Measurements from ENCODE around the gene PANK4. TPM values are rescaled to one million over a fixed set of nuclear protein-coding genes. Genes with fewer than 3 reads are reported as not detected.

The PANK4 gene
- total RNA-seq, 1 experiment from 2014 or later = 32.2 TPM

DNA sequence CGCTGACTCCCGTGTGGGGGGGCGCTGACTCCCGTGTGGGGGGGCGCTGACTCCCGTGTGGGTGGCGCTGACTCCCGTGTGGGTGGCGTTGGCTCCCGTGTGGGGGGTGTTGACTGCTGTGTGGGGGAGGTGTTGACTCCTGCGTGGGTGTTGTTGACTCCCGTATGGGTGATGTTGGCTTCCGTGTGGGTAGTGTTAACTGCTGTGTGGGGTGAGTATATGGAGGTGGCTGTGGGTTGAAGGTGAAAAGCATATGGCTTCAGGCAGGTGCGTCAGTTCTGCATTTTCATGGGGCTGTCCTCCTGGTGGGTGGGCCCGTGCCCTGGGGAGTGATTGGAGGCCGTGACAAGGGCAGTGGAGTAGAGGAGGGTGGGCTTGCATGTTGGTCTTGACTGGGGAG is 42.4 kb downstream of the PANK4 start:
- no peak overlapping the region for H2AFZ ChIP-seq (ENCODE audit: low read length)
- no peaks in the 10 kb centered on the region for H3K4me1 ChIP-seq (ENCODE audit: insufficient read depth, low read length)
- H3K79me1 ChIP-seq (ENCODE audit: insufficient read depth, low read depth, low read length, poor library complexity, severe bottlenecking) = no peaks in the 10 kb centered on the region
- no peak overlapping the region for H3K27ac ChIP-seq (ENCODE audit: insufficient read length, low read depth, low read length)
- H2AK5ac ChIP-seq (ENCODE audit: insufficient read length, low read length) = no peak overlapping the region
- no peaks in the 10 kb centered on the region for H3K79me2 ChIP-seq (ENCODE audit: insufficient read depth, low read length)
- TF ChIP-seq, protein P1, sequence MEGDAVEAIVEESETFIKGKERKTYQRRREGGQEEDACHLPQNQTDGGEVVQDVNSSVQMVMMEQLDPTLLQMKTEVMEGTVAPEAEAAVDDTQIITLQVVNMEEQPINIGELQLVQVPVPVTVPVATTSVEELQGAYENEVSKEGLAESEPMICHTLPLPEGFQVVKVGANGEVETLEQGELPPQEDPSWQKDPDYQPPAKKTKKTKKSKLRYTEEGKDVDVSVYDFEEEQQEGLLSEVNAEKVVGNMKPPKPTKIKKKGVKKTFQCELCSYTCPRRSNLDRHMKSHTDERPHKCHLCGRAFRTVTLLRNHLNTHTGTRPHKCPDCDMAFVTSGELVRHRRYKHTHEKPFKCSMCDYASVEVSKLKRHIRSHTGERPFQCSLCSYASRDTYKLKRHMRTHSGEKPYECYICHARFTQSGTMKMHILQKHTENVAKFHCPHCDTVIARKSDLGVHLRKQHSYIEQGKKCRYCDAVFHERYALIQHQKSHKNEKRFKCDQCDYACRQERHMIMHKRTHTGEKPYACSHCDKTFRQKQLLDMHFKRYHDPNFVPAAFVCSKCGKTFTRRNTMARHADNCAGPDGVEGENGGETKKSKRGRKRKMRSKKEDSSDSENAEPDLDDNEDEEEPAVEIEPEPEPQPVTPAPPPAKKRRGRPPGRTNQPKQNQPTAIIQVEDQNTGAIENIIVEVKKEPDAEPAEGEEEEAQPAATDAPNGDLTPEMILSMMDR (conservative IDR thresholded peaks at IDR 0.05) = no peak
- no peaks in the 10 kb centered on the region for H3K27me3 ChIP-seq (ENCODE audit: insufficient read depth, low read length)
- H3K4ac ChIP-seq (ENCODE audit: low read depth, low read length) = no peak overlapping the region
- H2BK15ac ChIP-seq (ENCODE audit: low read depth, low read length) = no peak overlapping the region
- no peak overlapping the region for H4K5ac ChIP-seq (ENCODE audit: insufficient read length, low read depth, low read length)
- no peaks in the 10 kb centered on the region for H4K20me1 ChIP-seq (ENCODE audit: control insufficient read depth, insufficient read depth, insufficient read length)
- H3K4me3 Mint-ChIP-seq = peak overlapping the region in 1 of 2 experiments; percentile 12; a peak in 1 of 5 replicates
- H3K18ac ChIP-seq (ENCODE audit: insufficient read length, low read depth, low read length) = no peak overlapping the region
- no peak overlapping the region for H3K9ac ChIP-seq (ENCODE audit: extremely low read depth, insufficient read length, low read length)
- H3K56ac ChIP-seq (ENCODE audit: insufficient read length, low read depth, low read length) = no peak overlapping the region
- no peak overlapping the region for H4K91ac ChIP-seq (ENCODE audit: insufficient read length, low read depth, low read length)
- no peak overlapping the region for H3K23ac ChIP-seq (ENCODE audit: insufficient read length, low read depth, low read length)
- H3K27me3 Mint-ChIP-seq (ENCODE audit: low read depth) = peaks cover 23% of the 10 kb centered on the region
- H3K27ac Mint-ChIP-seq = no peak overlapping the region
- no peaks in the 10 kb centered on the region for H3K23me2 ChIP-seq (ENCODE audit: insufficient read length, low read depth, low read length, poor library complexity, severe bottlenecking)
- peaks cover 11 to 12% of the 10 kb centered on the region in 2 experiments for H3K9me3 Mint-ChIP-seq
- H2BK120ac ChIP-seq (ENCODE audit: low read depth, low read length, poor library complexity, severe bottlenecking) = no peak overlapping the region
- no peak overlapping the region for H2BK12ac ChIP-seq (ENCODE audit: insufficient read length, low read depth, low read length)
- no peak for DNase-seq
- H3K4me2 ChIP-seq (ENCODE audit: insufficient read depth, insufficient read length, low read length) = no peak overlapping the region
- H4K8ac ChIP-seq (replicated peaks; ENCODE audit: insufficient read length, low read depth, low read length) = no peak overlapping the region
- H3K4me1 Mint-ChIP-seq = no peaks in the 10 kb centered on the region
- no peak overlapping the region for H2BK5ac ChIP-seq (ENCODE audit: insufficient read length, low read length)
- H2BK20ac ChIP-seq (ENCODE audit: low read depth, low read length, poor library complexity, severe bottlenecking) = no peak overlapping the region
- WGBS (ENCODE audit: extremely low coverage, insufficient read length, low lambda C conversion rate) = no CpG with 5 or more reads among the region's 16 CpGs
- H3K36me3 Mint-ChIP-seq (ENCODE audit: insufficient read depth in 1 of 3, low read depth in 3 of 3) = 0 out of 7 replicates have a peak, but pooled peaks cover 0 to 7% (median 0%) of the 10 kb centered on the region in 3 experiments
- no peak overlapping the region for H3T11ph ChIP-seq (ENCODE audit: low read length)
- no peak overlapping the region for H3K14ac ChIP-seq (ENCODE audit: insufficient read depth, low read length)
- no peaks in the 10 kb centered on the region for H3K9me3 ChIP-seq (ENCODE audit: control insufficient read depth, low read depth, low read length)
